HG02798 (cell line): ENCODE measurements around the gene P4HB.

ENCODE experiments used
- ATAC-seq: cut with Tn5 transposase; IDR thresholded peaks from one replicate; pipeline ENCODE4 v1.9.1; 2021; ENCODE audit warnings: mild to moderate bottlenecking; ENCODE audit not compliant: unreplicated experiment, poor library complexity

P4HB gene

DNA sequence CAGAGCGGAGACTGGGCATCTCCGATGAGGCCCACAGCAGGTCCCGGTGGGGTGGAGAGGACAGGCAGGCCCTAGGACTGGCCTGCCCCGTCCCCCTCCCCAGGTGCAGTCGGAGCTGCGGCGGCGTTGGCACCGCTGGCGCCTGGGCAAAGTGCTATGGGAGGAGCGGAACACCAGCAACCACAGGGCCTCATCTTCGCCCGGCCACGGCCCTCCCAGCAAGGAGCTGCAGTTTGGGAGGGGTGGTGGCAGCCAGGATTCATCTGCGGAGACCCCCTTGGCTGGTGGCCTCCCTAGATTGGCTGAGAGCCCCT is 47.0 kb downstream of the P4HB start:
- no peak for ATAC-seq

DNA sequence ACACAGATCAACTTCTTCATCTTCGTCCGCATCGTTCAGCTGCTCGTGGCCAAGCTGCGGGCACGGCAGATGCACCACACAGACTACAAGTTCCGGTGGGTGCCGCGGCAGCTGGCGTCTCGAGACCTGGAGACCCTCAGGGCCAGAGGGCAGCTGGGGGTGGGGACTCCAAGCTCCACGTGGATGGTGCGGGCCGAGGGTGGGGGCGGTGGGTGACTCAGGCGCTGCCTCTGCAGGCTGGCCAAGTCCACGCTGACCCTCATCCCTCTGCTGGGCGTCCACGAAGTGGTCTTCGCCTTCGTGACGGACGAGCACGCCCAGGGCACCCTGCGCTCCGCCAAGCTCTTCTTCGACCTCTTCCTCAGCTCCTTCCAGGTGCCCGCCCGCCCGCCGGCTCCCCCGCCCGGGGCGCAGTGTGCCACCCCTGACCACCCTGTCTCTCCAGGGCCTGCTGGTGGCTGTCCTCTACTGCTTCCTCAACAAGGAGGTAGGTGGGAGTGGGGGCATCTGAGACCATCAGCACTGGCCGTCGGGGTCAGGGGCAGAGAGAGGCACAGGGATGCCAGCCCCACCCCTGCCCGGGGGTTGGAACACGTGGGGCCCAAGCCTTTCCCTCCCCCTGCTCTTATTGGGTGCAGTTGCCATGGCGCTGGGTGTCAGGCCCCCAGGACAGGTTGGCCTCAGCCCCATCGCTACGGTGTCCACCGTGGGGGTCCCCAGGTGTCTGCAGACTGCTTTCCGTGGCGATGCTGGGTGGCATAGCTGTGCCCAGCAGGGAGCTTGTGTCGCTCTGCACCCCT is 47.6 kb downstream of the P4HB start:
- no peak for ATAC-seq

DNA sequence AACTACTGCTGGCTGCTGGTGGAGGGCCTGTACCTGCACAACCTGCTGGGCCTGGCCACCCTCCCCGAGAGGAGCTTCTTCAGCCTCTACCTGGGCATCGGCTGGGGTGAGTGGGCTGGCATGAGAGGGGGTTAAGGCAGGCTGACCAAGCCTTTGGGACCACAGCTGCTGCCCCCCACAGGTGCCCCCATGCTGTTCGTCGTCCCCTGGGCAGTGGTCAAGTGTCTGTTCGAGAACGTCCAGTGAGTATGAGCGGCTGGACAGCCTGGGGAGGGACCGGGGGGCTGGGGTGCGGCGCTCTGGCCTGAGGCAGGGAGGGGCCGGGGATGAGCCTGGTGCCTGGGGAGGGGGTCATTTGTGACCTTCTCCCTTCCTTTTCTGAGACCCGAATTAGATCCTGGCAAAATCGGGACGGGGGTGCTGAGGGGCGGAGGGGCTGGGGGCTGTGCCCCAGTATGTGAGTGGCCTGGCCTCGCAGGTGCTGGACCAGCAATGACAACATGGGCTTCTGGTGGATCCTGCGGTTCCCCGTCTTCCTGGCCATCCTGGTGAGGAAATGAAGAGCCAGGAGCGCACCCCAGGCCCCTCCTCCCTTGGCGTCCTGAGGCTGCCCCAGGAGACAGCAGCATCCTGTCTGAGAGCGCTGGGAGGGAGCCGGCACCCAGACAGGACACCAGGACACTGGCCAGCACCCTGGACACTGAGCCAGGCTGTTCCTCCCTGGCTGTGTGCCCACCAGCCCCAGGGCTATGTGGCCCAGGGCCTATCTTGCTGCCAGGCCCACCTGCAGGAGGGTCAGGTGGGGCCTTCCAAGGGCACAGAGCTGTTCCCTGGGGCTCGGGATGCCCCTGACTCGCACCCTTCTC is 48.4 kb downstream of the P4HB start:
- ATAC-seq = no peak

DNA sequence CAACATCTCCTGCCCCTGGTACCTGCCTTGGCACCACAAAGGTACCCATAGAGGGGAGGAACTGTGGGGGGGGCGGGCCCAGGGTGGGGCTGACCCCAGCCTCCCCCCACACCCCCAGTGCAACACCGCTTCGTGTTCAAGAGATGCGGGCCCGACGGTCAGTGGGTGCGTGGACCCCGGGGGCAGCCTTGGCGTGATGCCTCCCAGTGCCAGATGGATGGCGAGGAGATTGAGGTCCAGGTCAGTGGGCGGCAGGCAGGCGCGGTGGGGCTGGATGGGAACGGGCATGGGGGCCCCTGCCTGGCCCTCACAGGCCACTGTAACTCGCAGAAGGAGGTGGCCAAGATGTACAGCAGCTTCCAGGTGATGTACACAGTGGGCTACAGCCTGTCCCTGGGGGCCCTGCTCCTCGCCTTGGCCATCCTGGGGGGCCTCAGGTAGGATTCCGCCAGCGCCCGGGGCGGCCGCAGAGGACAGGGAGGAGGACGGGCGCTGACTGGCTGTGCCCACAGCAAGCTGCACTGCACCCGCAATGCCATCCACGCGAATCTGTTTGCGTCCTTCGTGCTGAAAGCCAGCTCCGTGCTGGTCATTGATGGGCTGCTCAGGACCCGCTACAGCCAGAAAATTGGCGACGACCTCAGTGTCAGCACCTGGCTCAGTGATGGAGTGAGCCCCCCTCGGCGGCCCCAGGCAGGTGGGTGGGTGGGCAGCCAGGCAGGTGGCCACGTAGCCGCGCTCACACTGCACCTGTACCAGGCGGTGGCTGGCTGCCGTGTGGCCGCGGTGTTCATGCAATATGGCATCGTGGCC is 49.2 kb downstream of the P4HB start:
- no peak for ATAC-seq

DNA sequence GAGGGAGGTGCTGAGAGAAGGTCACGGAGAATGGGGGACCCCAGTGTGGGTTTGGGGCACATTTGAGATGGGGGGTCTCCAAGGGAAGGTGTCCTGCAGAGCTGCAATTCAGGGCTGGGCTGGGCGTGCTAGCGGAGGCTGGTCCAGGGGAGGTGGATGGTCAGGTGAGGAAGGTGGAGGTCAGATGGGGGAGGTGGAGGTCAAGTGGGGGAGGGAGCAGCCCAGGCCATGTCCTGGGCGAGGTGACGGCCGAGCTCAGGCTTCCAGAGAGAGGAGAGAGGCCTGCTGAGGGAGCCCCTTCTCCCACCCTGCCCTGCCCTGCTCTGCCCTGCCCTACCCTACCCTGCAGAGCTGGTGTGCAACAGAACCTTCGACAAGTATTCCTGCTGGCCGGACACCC is 49.9 kb downstream of the P4HB start:
- ATAC-seq = no peak

DNA sequence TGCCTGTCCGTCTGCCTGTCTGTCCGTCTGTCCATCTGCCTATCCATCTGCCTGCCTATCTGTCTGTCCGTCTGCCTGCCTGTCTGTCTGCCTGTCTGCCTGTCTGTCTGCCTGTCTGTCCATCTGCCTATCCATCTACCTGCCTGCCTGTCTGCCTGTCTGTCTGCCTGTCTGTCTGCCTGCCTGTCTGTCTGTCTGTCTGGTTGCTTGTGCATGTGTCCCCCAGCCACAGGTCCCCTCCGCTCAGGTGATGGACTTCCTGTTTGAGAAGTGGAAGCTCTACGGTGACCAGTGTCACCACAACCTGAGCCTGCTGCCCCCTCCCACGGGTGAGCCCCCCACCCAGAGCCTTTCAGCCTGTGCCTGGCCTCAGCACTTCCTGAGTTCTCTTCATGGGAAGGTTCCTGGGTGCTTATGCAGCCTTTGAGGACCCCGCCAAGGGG is 50.8 kb downstream of the P4HB start:
- ATAC-seq = no peak

DNA sequence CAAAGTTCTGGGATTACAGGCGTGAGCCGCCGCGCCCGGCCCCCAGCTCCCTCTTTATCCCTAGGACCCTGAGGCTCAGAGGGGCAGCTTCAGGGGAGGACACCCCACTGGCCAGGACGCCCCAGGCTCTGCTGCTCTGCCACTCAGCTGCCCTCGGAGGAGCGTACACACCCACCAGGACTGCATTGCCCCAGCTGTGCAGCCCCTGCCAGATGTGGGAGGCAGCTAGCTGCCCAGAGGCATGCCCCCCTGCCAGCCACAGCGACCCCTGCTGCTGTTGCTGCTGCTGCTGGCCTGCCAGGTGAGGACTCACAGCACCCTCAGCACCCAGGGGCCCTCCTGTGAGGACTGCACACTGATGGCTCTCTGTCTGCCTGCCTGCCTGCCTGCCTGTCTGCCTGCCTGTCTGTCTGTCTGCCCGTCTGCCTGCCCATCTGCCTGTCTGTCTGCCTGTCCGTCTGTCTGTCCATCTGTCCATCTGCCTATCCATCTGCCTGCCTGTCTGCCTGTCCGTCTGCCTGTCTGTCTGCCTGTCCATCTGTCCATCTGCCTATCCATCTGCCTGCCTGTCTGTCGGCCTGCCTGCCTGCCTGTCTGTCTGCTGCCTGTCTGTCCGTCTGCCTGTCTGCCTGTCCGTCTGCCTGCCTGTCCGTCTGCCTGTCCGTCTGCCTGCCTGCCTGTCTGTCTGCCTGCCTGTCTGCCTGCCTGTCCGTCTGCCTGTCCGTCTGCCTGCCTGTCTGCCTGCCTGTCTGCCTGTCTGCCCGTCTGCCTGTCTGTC is 51.4 kb downstream of the P4HB start:
- no peak for ATAC-seq

DNA sequence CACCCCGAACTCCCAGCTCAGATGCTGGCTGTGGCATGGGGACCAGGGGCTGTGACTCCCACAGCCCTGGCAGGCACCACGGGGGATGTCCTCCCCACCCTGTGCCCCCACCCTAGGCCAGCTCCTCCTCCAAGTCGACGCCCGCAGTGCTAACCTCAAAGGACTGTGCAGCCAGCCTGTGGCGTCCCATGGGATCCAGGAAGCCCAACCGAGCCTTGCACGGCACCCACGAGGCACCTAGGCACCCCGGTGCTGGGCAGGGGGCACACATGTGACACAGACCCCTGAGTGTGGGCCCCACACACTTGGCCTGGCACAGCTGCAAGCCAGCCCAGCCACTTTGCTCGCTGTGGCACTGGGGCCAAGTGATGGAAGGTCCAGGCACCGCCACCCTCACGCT is 52.5 kb downstream of the P4HB start:
- no peak for ATAC-seq

DNA sequence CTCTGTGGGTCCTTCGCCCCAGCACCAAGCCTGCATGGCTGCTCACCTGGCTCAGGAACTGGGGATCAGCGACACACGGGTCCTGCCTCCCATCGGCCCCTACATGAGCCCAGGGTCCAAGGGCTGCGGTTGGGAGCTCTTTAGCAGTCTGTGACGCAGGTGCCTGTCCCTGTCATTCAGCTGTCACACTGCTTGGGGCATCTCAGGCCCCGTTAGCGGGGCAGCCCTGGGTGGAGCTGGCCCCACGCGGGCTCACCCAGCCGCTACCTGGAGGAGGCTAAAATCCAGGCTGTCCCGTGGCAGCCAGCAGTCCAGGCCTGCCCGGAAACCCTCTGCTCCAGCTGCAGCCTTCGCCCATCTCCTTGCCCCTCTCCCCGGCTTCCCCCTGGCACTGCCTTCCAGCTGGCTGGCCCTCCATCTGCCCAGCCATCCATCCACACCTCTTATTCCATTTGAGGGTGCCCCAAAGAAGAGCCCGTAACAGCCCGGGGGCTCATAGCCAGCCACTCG is 53.1 kb downstream of the P4HB start:
- no peak for ATAC-seq

DNA sequence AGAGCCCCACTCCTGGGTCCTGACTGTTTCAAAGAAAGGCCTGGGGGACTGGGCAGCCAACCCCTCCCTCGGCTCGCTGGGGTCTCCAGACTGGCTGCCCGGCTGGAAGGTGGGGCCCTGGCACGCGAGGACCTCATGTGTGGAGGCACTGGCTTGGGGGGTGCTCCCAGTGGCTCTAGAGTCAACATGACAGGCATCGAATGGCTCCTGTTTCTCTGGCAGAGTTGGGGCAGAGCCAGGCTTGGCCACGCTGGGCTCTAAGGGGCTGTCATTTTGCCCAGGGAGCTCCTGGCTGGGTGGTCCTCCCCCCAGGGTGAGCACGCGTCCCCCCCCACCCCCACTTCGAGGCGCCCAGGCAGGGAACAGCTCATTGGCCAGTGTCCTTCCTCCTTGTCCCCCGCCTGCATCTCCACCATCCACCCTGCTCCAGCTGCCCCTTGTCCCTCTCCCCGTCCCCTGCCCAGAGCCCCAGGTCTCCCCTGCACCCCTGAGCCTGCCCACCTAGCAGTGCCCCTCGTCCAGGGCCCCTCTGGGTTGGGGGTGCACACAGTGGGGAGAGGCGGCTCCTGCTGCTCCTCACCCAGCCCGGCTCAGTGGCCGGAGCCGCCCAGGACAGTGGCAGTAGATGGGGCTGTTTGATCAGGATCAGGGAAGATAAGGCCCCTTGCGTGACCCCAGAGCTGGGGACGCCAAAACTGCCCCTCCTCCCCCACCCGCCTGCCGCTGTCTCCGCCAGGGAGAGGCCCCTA is 53.7 kb downstream of the P4HB start:
- no peak for ATAC-seq

DNA sequence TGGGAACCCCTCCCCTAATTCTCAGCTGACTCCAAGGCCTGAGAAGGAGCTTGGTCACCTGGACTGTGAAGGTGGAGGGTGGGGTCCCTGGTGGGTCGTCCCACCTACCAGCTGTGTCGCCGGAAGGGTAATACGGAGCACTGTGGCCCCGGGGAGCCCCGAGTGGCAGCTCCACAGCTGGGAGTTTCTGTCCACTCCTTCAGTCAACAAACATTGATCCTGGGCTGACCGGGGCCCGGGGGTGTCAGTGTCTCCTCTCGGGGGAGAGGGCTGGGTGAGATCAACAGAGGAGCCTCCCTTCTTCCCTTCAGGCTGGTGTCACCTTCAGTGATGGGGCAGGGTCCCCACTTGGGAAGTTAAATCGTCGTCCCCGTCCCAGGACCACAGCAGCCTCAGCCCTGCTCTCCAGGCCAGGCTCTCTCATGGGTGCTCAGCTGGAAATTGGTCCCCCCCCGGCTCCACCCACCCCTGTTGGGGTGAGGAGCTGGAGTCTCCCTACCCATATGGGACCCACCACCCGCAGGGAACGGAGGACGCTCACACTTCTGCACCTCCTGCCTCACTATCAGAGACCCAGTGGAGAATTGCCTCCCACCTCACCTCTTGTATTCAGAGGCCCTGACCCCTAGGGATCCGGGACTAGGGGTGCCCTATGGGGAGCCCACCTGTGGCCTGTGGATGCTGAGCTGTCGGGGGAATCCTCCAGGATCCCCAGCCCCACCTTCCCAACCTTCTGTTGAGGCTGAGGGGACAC is 54.5 kb downstream of the P4HB start:
- ATAC-seq = no peak

DNA sequence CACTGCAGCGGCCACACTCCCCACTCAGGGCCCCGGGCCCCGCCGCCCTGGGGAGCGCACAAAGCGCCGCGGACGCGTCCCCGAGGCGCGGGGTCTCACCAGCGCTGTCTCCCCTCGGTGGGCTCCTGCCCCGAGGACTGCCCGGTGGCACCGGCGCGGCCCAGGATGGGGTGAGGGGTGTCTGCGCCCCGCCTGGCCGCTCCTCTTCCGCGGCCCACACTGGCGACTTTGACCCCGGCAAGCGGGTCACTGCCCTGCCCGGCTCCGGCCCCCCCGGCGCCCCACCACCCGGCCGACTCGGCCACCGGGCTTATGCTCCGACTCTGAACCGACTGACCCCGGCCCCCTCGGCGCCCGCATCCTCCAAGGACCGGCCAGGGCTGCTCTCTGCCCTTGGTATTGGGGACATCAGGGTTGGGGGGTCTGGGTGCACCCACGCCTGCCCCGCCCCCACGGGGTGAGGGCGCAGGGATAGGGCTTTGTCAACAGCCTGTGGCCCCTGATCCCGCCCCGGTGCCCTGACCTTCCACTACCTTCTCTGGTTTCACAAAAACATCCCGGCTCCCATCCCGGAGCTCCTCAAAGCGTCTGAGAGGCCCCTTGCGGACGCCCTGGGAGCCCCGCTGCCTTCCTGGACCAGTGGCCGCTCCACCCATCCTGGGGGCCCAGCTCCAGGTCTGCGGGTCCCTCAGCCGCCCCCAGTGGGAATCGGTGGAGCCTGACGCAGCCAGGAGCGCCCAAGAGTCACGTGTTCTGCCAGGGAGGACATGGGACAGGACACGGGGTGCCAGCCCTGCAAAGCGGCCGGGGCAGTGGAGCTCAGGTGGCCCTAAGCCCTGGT is 55.6 kb downstream of the P4HB start:
- ATAC-seq = no peak

DNA sequence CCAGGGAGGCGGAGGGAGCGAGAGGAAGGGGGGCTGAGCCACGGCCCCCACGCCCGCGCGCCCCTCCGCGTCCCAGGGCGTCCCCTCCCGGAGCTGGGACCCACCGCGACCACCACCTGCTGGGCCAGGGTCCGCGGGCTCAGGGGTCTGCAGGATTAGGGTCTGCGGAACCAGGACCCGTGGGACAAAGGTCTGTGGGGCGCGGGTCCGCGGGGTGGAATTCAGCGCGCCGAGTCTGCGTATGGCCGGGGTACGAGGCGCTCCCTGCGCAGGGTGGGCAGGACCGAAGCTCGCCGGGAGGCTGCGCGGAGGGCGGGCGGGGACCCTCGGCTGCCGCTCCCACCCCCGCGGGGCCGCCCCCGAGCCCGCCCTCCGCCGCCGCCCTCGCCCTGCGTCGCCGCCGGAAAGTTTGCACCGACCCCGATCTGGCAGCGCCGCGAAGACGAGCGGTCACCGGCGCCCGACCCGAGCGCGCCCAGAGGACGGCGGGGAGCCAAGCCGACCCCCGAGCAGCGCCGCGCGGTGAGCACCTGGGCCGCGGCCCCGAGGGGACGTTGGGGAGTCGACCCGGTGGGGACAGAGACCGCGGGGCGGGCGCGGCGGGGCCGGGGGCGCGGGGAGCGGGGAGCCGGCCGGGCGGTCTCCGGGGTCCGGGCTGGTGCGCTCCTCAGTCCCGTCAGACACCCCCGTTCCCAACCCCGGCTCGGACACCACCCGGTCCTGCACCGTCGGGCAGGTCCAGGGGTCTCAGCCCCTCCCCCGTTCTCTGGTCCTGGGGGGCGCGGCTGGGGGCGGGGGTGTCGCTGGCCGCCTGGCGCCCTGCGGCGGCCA is 56.4 kb downstream of the P4HB start, which contains the start of gene GCGR:
GCGR (plus strand) TSS at position 423 of the 831 bp plus-strand sequence. CDS start 4,869 bp downstream, outside the sequence.
- ATAC-seq = no peak

DNA sequence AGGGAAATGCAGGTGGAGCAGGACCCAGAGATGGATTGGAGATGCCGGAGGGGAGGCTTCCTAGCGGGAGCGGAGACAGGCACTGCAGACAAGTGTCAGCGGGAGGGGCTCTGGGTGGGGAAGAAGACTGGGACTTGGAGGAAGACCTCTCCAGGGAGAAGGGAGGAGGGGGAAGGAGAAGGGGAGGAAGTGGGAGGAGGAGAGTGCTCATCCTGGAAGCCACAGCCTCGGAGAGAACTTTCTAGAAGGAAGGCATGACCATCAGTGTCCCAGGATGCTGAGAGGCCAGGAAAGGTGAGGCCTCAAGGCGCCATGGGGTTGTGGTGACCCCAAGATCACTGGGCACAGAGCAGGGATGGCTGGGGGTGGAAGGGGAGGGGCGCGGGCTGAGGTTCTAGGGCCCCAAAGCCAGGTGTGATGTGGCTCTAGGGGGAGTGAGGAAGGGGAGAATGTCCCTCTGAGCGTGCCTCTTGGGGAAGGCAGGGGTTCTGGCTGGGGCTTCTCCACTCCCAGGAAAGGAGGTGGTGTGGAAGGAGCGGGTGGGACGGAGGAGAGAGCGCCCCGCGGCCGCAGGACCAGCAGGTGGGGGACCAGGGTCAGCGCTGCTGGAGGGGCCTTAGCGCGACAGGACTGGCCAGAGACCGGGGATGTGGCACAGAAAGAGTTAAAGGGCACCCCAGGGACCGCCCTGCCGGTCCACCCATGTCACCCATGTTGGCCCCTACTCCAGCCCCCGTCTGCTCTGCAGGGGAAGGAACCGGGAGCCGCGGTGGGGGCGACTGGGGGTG is 57.3 kb downstream of the P4HB start:
- no peak for ATAC-seq

DNA sequence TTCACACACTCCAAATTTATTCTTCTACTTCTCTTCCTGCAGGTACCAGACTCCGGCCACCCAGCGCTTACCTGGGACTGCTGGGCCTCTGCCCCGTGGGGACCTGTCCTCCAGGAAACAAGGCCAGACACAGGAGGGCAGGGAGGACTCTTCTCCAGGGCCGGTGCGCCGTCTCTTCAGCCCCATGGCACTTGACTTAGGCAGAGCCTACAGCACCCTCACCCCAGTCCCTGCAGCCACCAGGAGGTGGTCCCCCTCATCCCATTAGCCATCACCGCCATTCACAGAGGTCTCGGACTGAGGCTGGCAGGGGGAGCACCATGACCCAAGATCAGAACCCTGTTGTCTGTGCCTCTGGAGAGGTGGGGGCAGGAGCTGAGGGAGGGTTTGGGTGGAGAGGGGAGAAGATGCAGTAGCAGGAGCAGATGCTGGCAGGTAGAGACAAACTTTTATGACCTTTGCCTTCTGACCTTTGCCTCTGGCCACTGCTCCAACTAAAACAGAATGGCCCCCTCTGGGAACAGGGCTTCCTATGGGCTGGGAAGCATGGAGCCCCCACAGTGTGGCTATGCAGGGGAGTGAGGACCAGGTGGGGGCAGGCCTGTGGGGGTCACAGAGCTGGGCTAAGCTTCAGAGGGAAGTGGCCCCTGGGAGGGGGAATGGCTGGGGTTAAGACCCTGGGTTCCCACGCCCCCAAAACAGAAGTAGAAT is 58.1 kb downstream of the P4HB start:
- ATAC-seq = no peak
